HG03457 (cell line): ENCODE results near the gene PSMB8.
"Not testable (repeated sequence)": the region's sequence is repeated elsewhere in the genome, so short reads cannot be mapped to it uniquely, and the experiment has no call there.

Source experiments
- ATAC-seq: cut with Tn5 transposase; IDR thresholded peaks from one replicate; pipeline ENCODE4 v1.9.1; 2021; ENCODE audit warnings: moderate number of reproducible peaks; ENCODE audit not compliant: unreplicated experiment

Gene PSMB8

DNA sequence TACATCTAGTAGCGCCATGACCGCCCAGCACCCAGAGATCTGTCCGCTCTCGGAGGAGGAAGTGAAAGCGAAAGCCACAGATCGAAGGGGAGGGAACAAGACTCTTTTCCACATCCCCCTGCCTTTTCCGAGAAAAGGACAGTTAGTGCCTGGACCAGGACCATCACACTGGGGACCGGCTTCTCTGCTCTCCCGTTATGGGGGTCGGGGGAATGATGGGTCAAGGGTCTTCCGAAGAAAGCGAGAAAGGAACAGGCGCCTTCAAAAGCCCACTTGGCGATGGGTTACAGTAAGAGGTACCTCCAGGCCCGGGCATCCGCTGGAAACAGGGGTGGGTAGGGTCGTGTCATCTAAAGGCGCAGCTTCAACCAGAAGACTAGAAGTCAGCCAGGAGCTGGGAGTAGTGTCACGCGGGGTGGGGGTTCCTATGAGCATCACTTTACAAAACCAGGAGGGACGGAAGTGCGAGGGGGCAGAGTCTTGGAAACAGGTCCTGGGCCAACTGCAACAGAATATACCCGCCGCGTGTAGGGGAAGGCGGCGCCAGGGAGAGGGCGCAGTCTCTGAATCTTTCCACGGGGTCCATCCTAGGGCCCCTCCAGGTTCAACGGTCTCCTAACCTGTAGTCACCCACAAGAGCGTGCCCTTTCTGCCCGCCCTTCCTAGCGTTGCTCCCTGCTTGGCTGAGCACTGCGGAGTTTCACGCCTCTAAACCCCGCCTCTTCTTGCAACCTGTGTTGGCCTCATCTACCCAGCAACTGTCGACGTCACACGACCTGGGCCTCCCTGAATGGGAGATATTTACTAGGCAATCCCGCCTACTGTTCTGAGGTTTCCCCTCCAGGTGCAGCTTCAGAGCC lies at the start of gene PSMB8:
TSS of gene PSMB8 (minus strand) at position 69 of the 860 bp plus-strand sequence. CDS start at position 18, 51 bp downstream.
- peak; percentile 56 for ATAC-seq

DNA sequence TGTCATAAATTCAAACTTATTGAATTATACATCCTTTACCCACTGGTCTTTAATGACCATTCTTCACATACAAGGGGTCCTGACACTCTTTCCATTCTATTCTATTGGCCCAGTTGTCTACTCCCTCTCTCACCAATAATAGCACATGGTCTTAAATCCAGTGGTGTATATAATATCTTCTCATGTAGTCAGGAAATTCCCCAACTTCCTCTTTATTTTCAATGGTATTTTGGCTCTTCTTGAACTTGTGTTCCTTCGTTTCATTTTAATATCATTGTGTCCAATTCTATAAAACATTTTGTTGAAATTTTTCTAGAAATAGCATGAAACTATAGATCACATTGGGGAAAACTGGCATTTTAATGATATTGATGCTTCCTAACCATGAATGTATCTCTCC lies 47.0 kb upstream of the PSMB8 start:
- no peak for ATAC-seq

DNA sequence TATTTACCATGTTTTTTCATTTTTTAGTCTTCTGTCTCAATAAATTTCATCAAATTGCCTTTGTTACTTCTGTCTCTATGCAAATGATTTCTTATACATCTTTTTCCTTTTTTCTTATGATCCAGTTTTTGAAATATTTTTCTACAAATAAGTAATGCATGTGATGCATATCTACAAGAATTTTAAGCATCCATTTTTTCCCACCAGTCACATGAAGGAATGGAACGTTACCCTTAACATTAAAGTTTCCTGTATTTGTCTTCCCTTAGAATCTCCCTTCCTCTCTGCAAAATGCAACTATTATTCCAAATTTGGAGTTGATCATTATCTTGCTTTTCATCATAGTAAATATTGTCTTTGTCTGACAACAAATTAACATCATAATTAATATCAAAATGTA lies 45.7 kb upstream of the PSMB8 start:
- ATAC-seq: no peak

DNA sequence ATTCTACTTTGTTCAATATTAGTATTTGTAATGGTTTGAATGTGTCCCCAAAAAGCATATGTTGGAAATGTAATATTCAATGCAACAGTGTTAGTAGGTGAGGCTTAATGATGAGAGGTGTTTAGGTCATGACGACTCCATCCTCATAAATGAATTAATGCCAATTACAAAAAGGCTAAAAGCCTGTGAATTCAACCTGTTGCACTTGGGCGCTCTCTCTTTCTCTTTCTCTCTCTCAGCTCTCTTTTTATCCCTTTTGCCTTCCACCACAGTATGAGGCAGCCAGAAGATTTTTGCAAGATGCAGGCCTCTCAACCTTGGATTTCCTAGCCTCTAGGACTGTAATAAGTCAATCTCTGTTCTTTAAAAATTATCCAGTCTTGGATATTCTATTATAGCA lies 44.7 kb upstream of the PSMB8 start:
- no peak for ATAC-seq

DNA sequence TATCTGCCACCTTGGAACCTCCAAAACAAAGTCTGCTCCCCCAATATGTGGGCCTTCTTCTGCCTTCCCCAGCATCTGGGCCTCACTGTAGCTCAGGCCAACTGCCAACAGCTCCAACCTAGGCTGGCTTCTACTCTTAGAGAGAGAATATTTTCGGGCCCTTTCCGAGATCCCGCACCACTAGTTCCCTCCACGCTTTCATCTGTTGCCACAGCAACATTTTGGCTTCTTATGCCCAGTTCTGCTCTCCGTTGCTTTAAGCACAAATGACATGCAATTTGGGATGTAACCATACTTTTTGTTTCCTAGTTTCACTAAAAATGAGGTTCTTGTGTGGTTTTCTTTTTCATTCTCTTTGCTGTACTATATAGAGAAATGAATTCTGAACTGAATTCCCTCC lies 43.8 kb upstream of the PSMB8 start:
- ATAC-seq: no peak

DNA sequence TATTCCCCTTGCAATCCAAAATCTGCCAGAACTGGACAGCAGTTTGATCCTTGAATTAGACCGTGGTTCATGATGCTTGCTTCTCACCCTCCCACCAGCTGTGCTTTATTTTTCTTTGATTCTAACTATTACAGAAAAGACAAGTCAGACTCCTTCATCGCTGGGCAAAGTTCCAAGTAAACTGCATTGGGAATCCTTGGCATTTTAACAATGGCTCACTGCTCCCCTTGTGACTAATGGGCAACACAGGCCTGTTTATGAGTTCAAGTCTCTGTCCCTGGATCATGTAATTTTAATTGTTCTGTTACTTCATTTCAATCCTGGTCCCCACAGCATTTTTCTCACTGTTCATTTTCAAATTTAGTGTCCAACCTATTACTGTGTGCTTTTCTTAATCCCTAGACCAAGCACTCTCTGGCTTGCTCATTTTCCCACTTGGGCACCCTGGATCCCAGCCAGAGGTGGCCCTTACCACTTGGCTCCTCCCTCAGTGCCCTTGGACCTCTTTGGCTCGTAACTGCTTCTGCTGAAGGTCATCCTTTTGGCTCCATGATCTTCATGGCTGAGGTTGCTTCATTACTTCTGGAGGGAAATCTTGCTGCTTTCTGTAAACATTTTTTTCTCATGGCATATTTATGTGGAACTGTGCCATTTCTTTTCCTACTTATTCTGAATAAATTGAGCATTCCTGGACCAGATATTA lies 43.0 kb upstream of the PSMB8 start:
- no peak for ATAC-seq

DNA sequence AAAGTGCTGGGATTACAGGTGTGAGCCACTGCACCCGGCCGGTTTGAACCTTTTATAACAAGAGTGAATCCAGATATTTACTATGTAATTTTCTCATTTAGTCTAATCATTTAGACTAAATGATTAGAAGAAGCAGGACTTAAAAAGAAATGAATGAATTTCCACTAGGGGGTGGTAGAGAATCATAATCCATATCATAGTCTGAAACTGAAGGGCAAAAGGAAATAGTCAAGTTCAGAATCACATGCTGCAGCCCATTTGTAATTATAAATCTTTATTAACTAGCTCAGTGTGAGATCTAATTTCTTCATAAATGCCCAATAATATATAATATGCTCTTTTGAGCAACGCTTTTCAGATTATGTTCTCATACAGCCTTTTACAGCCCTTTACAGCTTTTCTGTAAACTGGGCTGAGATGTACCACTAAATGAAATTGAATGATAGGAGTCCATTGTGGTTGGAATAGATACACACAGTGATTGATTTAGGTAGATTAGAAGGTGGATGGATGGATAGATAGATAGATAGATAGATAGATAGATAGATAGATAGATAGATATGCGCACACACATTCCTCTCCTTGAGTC lies 41.9 kb upstream of the PSMB8 start:
- ATAC-seq: no peak

DNA sequence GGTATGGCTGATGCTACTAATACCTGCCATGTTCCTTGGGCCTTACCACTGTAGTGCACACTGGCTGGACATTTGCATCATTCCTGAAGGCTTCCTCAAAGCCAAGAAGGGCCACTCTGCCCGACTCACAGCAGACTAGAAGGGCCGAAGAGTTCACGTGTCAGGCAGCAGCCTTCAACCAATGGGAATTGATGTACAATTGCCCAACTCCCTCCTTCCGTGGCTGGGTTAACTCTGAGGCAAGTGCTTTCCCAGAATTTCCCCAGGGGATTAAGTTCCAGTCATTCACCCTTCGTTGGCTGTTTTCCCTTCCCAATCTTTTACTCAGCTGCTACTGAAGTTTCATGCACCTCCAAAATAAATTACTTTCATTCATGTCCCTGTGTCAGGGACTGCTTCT lies 39.9 kb upstream of the PSMB8 start:
- no peak for ATAC-seq

DNA sequence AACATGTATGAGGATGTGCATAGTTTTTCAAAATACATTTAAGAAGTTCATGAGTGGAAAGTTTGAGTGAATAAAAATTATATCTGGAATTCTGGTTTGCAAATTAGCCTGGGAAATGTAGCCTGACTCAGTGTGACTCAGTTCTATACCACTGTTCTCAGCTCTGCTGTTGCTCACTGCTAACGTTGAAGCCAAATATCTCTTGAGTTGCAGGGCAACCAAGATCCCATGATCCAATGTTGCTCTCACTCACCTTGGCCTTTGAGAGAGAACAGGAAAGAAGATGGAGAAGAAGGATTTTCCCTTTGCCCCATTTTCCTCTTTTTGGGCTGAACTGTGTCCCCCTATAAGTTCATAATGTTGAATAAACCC lies 39.0 kb upstream of the PSMB8 start:
- no peak for ATAC-seq

DNA sequence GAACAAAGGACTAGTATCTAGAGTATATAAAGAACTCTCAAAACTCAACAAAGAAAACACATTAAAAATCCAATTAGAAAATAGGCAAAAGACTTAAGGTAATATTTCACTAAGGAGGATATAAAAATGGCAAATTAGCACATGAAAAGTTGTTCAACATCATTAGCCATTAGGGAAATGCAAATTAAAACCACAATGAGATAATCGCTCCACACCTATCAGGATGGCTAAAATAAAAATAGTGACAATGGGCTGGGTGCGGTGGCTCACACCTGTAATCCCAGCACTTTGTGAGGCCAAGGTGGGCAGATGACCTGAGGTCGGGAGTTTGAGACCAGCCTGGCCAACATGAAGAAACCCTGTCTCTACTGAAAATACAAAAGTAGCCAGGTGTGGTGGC lies 37.1 kb upstream of the PSMB8 start:
- not testable (repeated sequence) for ATAC-seq

DNA sequence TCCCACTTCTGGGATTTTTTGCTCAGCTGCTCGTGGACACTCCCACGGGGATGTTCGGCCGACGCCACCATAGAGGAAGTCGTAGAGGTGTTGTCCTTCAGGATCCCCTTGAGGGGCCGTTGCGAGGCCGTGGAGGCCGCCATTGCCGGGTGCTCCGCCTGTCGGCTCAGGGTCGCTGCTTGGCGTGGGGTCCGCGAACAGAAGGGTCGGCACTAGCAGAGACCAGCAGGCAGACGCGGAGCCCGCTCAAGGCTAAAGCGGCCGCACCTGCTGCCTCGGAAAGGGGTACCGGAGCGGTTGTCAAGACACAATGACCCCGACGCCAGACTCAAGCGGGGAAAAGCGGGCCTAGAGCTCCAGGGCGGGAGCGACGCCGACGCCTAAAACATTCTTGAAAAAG lies 35.8 kb upstream of the PSMB8 start:
- ATAC-seq: no peak

DNA sequence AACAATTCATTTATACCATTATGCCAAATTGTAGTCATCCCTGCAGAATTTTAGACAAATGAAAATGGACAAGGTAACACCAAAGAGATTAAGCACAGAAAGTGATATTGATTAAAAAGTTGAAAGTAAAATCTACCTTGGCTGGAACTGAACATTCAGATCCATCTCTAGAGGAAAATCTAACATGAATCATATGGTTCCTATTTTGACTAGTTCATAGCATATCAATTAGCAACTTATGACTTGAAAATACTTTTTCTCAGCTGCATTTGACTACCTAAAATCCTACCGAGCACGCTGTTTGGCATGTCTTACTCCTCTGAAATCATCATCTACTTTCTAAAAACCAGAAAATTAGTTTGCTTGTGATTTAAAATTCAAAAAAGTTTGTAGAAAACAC lies 32.8 kb upstream of the PSMB8 start:
- no peak for ATAC-seq

DNA sequence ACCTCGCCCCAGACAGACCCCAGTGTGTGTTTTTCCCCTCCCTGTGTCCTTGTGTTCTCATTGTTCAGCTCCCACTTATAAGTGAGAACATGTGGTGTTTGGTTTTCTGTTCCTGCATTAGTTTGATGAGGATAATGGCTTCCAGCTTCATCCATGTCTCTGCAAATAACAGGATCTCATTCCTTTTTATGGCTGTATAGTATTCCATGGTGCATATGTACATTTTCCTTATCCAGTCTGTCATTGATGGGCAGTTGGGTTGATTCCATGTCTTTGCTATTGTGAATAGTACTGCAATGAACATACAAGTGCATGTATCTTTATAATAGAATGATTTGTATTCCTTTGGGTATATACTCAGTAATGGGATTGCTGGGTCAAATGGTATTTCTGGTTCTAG lies 30.1 kb upstream of the PSMB8 start:
- not testable (repeated sequence) for ATAC-seq

DNA sequence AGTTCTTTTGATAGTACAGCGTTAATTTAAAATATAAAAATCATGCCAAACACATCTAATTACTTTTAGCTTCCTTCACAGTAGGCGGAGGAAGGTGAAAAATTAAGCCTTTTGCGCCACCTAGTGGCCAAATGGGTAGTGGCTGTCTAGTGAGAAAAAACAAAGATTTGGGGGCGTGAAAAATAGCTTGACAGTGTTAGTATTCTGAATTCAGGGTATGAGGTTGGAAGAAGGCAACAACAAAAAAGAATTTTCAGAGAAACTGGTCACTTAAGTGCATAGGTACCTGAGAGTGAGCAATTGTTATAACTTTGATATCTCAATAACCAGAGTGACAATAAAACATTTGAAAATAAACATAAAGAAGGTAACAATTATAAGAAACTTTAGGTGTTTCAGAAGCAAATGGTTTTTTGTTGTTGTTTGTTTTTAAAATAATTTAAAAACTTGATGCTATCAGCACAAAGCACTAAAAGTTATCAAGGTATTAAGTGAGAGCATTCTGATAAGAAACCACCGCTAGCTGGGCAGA lies 24.5 kb upstream of the PSMB8 start:
- ATAC-seq: no peak

DNA sequence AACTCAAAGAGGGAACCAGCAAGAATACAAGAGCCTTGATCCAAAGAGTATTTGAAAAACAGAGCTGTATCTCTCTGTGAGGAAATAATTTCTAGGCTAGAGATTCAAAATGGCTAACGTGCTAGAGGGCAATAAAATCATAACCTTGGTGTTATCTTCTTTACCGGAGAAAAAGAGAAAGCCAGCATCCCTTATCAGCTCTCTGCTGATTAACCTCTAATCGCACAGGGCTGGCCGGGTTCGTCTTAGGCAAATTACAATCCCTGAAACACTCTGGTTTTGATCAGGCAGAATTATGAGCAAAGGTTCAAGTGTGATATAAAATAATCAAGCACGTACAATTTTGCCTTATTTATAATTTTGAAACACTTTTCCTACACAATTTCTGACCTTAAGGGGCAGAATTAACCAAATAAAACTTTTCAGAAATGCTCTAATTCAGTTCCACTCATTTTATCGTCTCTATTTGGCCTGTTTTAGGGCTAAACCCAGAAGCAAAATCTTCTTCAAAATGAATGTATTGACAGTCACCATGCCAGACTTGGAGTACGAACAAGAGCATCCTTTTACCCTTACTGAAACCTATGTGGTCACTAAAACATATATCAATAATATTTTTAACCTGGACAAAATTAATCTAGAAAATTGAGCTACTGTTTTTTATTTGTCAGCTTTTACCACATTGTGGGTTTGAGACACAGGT lies 23.9 kb upstream of the PSMB8 start:
- no peak for ATAC-seq

DNA sequence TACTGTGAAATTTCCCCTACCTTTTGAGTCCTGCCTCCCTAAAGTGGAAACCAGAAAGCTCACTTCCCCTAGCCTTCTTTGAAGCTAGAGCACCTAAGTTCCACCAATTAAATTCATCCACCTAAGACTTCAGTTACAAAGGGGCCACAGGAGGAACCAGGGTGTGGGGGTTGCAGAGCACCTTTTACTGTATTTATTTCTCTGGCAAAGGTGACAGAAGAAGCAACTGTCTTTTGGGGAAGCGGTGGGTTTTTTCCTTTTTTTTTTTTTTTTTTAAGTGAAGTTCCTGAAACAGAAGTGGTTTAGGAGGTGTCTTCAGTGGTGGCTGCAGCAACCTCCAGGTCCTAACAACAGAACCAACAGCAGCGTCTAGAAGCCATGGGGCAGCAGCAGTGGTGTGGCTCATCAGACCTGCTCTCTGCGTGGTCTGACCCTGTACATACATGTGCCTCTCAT lies 23.2 kb upstream of the PSMB8 start:
- ATAC-seq: no peak

DNA sequence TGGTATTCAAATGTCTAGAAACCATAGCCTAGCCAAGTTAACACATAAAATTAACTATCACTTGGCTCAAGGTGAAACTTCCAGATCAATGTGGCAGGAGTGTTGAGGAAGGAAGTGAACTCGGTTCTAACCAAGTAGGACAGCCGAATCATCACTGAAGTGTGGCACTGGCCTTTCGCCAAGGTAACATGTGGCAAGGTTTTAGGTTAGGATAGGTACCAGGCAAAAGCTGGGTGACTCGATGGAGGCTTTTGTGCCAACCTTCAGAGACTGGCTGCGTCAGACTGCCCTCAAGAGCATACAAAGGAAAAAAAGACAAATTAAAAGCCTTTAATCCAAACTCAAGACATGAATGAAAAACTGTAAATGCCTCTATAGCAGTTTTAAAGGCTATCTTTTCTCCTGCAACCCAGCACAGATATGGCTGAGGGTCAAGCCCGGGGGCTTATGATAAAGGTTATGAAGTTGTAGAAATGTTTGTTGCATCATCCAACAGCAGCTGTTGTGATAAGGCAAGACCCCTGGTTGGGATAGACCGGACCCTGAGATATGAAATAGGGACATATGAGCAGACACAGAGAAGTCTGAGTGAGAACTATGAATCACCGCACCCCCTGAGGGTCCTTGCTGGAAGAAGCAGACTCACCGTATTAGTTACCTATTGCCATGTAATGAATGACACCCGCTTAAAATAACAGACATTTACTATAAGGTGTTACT lies 22.0 kb upstream of the PSMB8 start:
- ATAC-seq: no peak

DNA sequence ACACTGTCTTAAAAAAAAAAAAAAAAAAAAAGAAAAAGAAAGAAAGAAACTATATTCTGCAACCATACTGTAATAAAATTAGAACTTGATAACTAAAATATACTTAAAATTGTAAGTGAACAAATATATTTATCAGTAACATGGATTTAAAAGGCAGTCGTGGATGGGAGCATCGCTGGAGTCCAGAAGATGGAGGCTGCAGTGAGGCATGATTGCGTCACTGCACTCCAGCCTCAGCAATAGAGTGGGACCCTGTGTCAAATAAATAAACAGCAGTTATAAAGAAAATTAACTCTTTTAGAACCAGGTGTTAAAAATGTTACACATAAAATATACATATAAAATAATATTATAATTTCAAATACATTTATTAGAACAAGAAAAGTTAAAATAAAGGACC lies 18.9 kb upstream of the PSMB8 start:
- ATAC-seq: no peak

DNA sequence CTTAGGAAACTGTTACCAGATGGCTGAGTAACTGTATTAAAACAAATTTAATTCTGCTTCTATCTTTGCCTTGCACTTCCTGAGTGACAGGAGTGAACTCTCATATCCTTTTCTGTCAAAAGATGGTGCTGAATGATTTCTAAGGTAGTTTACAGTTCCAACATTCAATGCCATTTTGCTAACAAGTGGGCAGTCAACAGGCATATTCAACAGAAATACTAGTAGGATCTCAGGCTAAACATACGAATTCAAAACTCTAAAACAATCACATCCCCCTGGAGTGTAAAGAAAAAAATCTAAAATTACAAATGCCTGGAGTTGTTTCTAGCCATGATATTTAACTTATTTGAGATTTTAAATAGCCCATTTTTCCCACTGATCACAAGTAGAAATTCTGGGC lies 16.8 kb upstream of the PSMB8 start:
- ATAC-seq: no peak

DNA sequence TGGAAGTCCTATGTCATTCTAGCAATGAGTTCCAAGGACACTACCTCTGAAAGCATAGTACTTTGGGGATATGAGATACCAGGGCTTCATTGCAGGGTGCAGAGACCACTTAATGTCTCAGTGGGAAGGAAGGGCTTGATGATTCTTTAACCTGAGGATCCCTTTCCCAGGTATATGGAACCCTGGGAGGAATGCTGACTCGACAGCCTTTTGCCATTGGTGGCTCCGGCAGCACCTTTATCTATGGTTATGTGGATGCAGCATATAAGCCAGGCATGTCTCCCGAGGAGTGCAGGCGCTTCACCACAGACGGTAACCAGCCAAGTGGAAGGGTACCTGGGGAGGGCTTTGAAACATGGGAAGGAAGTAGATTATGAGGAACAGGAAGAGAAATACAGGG lies 14.3 kb upstream of the PSMB8 start:
- ATAC-seq: no peak
